ENCODE data around the gene XRCC1. TPM values are rescaled to one million over a fixed set of nuclear protein-coding genes. Genes with fewer than 3 reads are reported as not detected.

XRCC1 gene
- total RNA-seq, 1 experiment from 2014 or later = 38.0 TPM

DNA sequence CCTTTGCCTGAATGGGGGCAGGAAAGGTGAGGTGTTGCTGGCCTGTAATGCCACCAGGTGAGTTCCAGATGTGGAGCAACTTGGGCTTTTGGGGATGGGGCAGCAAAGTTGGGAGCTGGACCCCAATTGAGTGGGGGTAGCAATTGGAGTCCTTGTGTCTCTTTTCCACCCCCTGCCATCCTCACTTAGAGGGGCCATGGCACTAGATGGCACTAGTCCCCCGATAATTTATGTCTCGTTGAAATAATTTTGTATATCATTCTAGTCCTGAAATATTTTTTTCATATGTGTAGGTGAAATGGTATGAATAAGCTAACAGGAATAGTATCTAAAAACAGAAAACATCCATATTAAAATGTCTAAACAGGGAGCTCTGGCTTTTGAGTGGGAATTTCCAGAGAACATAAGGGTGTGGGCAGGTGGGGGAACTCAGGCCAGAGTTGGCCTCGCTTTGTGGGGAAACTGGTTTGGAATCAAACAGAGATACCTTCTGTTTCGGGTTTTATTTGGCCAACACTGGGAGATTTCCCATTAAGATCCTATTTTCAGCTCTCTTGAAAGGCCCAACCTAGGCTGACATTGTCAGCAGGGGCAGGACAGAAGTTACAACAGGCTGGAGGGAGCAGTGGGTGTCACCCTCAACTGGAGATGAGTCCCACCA is 24.4 kb upstream of the XRCC1 start:
- H3K56ac ChIP-seq (ENCODE audit: insufficient read length, low read depth, low read length) = no peak overlapping the region
- no peak overlapping the region for H3K4me2 ChIP-seq (ENCODE audit: insufficient read depth, insufficient read length, low read length)
- no peak overlapping the region for H2AK5ac ChIP-seq (ENCODE audit: insufficient read length, low read length)
- no peak overlapping the region for H2BK5ac ChIP-seq (ENCODE audit: insufficient read length, low read length)
- H3K79me2 ChIP-seq (ENCODE audit: insufficient read depth, low read length) = peaks cover 4% of the 10 kb centered on the region; the same call in 1 of the 2 replicates
- Mint-ChIP-seq H3K4me3 (no peak overlapping the region), H3K36me3 (ENCODE audit: insufficient read depth in 1 of 3, low read depth in 3 of 3) (peaks cover 0 to 27% (median 16%) of the 10 kb centered on the region in 3 experiments; a peak in 6 of 7 replicates), H3K9me3 (no peaks in the 10 kb centered on the region; a peak in 1 of 5 replicates), H3K27ac (no peak overlapping the region), H3K4me1 (peaks cover 15 to 21% of the 10 kb centered on the region in 2 experiments), H3K27me3 (ENCODE audit: low read depth) (no peaks in the 10 kb centered on the region)
- H3K4me1 ChIP-seq (ENCODE audit: insufficient read depth, low read length) = 0 out of 2 replicates have a peak, but pooled peaks cover 3% of the 10 kb centered on the region
- H3K27me3 ChIP-seq (ENCODE audit: insufficient read depth, low read length) = no peaks in the 10 kb centered on the region
- H2BK15ac ChIP-seq (ENCODE audit: low read depth, low read length) = no peak overlapping the region
- peaks cover 18% of the 10 kb centered on the region for H3K23me2 ChIP-seq (ENCODE audit: insufficient read length, low read depth, low read length, poor library complexity, severe bottlenecking)
- no peak overlapping the region for H2BK120ac ChIP-seq (ENCODE audit: low read depth, low read length, poor library complexity, severe bottlenecking)
- no peak overlapping the region for H3K27ac ChIP-seq (ENCODE audit: insufficient read length, low read depth, low read length)
- H2BK12ac ChIP-seq (ENCODE audit: insufficient read length, low read depth, low read length) = no peak overlapping the region
- TF ChIP-seq, protein P1, sequence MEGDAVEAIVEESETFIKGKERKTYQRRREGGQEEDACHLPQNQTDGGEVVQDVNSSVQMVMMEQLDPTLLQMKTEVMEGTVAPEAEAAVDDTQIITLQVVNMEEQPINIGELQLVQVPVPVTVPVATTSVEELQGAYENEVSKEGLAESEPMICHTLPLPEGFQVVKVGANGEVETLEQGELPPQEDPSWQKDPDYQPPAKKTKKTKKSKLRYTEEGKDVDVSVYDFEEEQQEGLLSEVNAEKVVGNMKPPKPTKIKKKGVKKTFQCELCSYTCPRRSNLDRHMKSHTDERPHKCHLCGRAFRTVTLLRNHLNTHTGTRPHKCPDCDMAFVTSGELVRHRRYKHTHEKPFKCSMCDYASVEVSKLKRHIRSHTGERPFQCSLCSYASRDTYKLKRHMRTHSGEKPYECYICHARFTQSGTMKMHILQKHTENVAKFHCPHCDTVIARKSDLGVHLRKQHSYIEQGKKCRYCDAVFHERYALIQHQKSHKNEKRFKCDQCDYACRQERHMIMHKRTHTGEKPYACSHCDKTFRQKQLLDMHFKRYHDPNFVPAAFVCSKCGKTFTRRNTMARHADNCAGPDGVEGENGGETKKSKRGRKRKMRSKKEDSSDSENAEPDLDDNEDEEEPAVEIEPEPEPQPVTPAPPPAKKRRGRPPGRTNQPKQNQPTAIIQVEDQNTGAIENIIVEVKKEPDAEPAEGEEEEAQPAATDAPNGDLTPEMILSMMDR (conservative IDR thresholded peaks at IDR 0.05) = no peak
- no CpG with 5 or more reads among the region's 4 CpGs for WGBS (ENCODE audit: extremely low coverage, insufficient read length, low lambda C conversion rate)
- H3K9ac ChIP-seq (ENCODE audit: extremely low read depth, insufficient read length, low read length) = no peak overlapping the region
- no peaks in the 10 kb centered on the region for H3K79me1 ChIP-seq (ENCODE audit: insufficient read depth, low read depth, low read length, poor library complexity, severe bottlenecking)
- H4K20me1 ChIP-seq (ENCODE audit: control insufficient read depth, insufficient read depth, insufficient read length) = no peaks in the 10 kb centered on the region
- H3K23ac ChIP-seq (ENCODE audit: insufficient read length, low read depth, low read length) = no peak overlapping the region
- H3K14ac ChIP-seq (ENCODE audit: insufficient read depth, low read length) = no peak overlapping the region
- no peak overlapping the region for H4K8ac ChIP-seq (replicated peaks; ENCODE audit: insufficient read length, low read depth, low read length)
- no peak overlapping the region for H4K5ac ChIP-seq (ENCODE audit: insufficient read length, low read depth, low read length)
- H3K18ac ChIP-seq (ENCODE audit: insufficient read length, low read depth, low read length) = no peak overlapping the region
- no peak overlapping the region for H3K4ac ChIP-seq (ENCODE audit: low read depth, low read length)
- H2AFZ ChIP-seq (ENCODE audit: low read length) = no peak overlapping the region
- H4K91ac ChIP-seq (ENCODE audit: insufficient read length, low read depth, low read length) = no peak overlapping the region
- H3T11ph ChIP-seq (ENCODE audit: low read length) = no peak overlapping the region
- H3K9me3 ChIP-seq (ENCODE audit: control insufficient read depth, low read depth, low read length) = no peaks in the 10 kb centered on the region
- H2BK20ac ChIP-seq (ENCODE audit: low read depth, low read length, poor library complexity, severe bottlenecking) = no peak overlapping the region
- no peak for DNase-seq

Data from H9 (cell line).